Limb (tissue), 2 donors: ENCODE data around the gene DNAJC11.

Experiments
- DNase-seq, 2 donors: peaks; one replicate each; pipeline ENCODE4 v3.0.0-alpha.2; 2016; ENCODE audit errors: extremely low spot score in 2 of 2

Gene DNAJC11

DNA sequence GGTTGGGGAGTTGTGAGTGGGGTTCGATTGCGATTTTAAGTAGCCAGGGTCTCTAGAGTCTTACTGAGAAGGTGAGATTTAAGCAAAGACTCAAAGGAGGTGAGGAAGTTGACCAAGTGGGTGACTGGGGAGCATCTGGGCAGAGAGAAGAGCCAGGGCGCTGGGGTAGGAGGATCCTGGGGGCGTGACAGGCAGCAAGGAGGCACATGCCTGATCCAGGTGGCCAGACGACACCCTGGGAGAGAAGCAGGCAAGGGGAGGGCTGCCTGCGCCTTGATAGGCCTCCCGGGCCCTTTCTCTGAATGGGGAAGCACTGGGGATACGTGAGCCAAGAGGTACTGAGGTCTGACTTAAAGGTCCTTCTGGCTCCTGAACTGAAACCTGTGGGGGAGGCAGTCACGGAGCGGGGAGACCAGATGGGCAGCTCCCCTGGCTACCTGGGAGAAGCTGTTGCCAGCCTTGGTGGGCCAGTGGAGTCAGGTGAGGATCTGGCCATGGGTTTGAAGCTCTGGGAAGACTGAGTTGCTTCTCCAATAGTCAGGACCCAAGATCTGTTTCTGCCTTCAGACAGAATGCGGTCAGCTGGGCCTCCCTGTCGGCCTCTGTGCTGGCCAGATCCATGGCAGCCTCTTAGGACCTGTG, 116.4 kb downstream of the DNAJC11 start:
- no peak for DNase-seq
